Measurements from ENCODE around the gene UTP11.

The UTP11 gene

GRCh38 chr1:37997256-37998088 lies 15.1 kb upstream of the UTP11 start:
- no peak for DNase-seq (ENCODE audit: low read depth in 1 of 2, low spot score in 1 of 2)
- Histone ChIP-seq H3K27me3 (ENCODE audit: insufficient read depth, poor library complexity, severe bottlenecking) (no peaks in the 10 kb centered on the region), H3K27ac (replicated peaks) (peak overlapping the region; percentile 87), H3K4me3 (replicated peaks; ENCODE audit: insufficient read depth, low read length) (no peak overlapping the region)
- no peak for TF ChIP-seq GABPA (IDR thresholded peaks at IDR 0.05; ENCODE audit: low read depth)
- no peak for TF ChIP-seq SPI1 (IDR thresholded peaks at IDR 0.05; ENCODE audit: borderline replicate concordance, low read depth)
- TF ChIP-seq CTCF (IDR thresholded peaks at IDR 0.05; ENCODE audit: insufficient read depth, low read length): no peak
- no peak for TF ChIP-seq REST (IDR thresholded peaks at IDR 0.05; ENCODE audit: insufficient replicate concordance, low read depth)
- TF ChIP-seq POLR2AphosphoS5 (IDR thresholded peaks at IDR 0.05; ENCODE audit: low read depth): no peak

- TF ChIP-seq SPI1 (IDR thresholded peaks at IDR 0.05; ENCODE audit: borderline replicate concordance, low read depth) (no peak), REST (IDR thresholded peaks at IDR 0.05; ENCODE audit: insufficient replicate concordance, low read depth) (no peak), POLR2AphosphoS5 (IDR thresholded peaks at IDR 0.05; ENCODE audit: low read depth) (no peak)
- Histone ChIP-seq H3K27ac (replicated peaks) (peak overlapping the region; percentile 80), H3K4me3 (replicated peaks; ENCODE audit: insufficient read depth, low read length) (no peak overlapping the region), H3K27me3 (ENCODE audit: insufficient read depth, poor library complexity, severe bottlenecking) (no peaks in the 10 kb centered on the region)
- no peak for DNase-seq (ENCODE audit: low read depth in 1 of 2, low spot score in 1 of 2)
These were observed 14.3 kb upstream of the UTP11 start for GRCh38 chr1:37998089-37998808.

GRCh38 chr1:37998913-37999429 lies 13.6 kb upstream of the UTP11 start:
- H3K27me3 ChIP-seq (ENCODE audit: insufficient read depth, poor library complexity, severe bottlenecking): no peaks in the 10 kb centered on the region
- H3K27ac ChIP-seq (replicated peaks): peak overlapping the region; percentile 80
- TF ChIP-seq REST (IDR thresholded peaks at IDR 0.05; ENCODE audit: insufficient replicate concordance, low read depth) (no peak), POLR2AphosphoS5 (IDR thresholded peaks at IDR 0.05; ENCODE audit: low read depth) (no peak), GABPA (IDR thresholded peaks at IDR 0.05; ENCODE audit: low read depth) (no peak), SPI1 (IDR thresholded peaks at IDR 0.05; ENCODE audit: borderline replicate concordance, low read depth) (no peak), CTCF (IDR thresholded peaks at IDR 0.05; ENCODE audit: insufficient read depth, low read length) (no peak)
- no peak for DNase-seq (ENCODE audit: low read depth in 1 of 2, low spot score in 1 of 2)
- H3K4me3 ChIP-seq (replicated peaks; ENCODE audit: insufficient read depth, low read length): no peak overlapping the region

Data from HL-60 (cell line).